HG02588 (cell line): ENCODE data around the gene IL1RL2.
A peak's percentile ranks its signal among the peaks of the same experiment; 100 is the strongest.

Source experiments
- ATAC-seq: cut with Tn5 transposase; IDR thresholded peaks from one replicate; pipeline ENCODE4 v1.9.1; 2021; ENCODE audit warnings: mild to moderate bottlenecking, moderate library complexity; ENCODE audit not compliant: unreplicated experiment

The IL1RL2 gene

DNA sequence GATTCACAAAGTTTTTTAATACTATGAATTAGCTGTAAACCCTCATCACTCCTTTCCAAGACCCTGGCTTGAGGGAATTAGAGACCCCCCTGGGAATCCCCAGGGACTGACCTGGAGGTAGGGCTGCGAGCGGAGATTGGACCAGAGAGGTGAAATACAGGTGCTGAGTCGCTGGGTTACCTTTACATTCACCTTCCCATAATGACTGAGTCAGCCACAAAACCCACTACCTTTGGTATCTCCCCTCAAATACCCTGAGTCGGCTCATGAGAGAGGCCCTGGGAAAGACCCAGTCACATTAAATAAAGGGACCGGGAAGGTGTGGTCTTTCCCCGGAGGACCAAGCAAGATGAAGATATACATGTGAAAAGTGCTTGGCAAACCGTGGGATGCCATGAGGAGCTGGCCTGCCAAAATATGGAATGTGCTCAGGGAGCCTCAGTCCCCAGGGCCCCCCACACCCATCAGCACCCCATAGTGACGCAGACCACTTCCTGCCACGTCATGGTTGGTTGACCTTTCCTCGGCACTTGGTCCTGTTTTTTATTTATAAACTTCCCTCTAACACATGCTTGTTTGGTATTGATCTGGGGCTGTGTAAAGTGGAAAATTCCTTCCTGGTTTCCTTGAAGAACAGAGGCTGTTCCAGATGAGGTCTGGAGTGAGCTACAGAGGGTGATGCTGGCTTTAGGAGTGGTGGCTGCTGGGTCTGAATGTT is 51.4 kb downstream of the IL1RL2 start:
- no peak for ATAC-seq

DNA sequence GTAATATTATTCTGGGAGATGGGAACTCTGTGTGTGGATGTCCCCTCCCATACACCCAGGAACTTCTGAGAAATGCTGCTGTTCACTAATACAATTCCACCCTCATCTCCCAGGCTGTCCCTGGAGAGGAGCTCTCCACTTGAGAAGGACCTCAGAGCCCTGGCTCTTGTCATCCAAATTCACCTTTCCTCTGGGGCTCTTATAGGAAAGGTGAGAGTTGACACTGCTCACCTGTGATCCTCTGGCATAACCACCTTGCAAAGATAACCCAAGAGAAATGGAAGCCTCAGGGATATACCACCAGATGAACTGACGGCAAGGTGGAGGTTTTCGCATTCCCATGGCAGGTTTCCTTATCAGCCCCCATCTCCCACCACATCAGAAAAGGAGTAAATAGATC is 52.0 kb downstream of the IL1RL2 start:
- ATAC-seq, result no peak

DNA sequence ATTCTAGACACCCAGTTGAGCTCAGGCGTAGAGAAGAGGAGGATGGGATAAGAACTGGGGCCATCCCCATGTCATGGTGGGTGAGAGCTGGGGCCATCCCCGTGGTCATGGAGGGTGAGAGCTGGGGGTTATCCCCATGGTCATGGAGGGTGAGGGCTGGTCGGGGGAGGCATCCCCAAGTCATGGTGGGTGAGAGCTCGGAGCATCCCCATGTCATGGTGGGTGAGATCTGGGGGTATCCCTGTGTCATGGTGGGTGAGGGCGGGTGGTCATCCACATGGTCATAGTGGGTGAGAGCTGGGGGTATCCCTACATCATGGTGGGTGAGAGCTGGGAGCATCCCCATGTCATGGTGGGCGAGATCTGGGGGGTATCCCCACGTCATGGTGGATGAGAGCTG is 52.5 kb downstream of the IL1RL2 start:
- ATAC-seq, result no peak

DNA sequence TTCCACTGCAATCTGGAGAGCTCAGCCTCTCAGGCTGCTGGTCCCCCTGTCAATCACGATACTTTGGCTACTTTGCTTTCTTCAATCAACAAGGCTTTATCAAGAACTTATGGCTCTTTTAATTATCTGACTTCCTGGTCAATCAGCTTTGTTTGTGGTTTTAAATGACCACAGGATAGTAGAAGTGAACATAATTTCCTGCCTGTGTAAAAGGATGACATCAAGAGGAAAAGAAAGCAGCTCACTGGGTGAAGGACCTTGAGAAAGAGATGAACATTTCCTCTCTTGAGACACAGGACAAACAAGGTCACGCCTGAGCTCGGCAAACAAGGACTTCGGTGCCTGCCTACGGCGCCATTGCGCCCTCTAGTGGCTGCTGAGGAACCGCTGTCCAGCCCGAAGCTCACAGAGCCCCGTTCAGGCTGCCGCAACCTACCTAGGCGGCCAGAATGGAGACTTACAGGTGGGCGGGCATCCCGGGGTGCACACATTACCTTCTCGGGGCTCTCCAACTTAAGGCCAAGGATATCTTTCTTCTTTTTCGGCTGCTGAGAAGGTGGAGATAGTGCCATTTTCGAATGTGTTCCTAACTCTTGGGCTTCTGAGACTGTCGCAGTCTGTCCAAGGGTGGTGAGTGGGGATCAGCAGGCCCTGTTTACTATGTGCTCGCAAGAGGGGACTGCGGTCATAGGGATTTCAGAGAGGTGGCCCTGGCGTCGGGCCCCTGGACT is 54.0 kb downstream of the IL1RL2 start:
- peak; percentile 91 for ATAC-seq

DNA sequence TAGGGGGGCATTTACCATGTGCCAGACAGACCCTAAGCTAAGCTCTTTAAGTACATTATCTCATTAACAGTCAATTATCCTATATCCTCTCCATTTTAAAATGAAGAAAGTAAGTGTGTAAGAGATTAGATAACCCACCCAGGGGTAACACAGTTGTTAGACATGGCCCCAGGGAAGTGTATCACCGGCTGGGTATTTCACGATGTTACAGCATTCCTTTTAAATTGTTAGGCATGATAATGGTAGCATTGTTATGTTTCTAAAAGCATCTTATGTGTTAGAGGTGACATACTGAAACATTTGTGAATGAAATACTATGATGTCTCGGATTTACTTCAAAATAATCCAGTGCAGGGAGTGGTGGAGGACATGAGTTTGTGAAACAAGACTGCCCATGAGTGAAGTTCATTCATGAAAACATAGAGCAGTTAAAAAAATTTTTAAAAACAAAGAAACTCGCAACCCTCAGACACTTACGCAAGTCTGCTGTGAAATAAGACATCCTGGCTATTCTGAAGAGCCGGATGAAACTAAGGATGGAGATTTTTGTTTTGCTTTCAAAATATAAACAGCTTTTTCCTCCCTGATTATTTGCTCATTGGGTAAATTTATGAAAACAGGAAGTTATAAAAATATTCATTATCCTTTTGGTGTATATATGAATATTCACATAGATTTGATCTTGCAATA is 54.9 kb downstream of the IL1RL2 start:
- ATAC-seq, result no peak

DNA sequence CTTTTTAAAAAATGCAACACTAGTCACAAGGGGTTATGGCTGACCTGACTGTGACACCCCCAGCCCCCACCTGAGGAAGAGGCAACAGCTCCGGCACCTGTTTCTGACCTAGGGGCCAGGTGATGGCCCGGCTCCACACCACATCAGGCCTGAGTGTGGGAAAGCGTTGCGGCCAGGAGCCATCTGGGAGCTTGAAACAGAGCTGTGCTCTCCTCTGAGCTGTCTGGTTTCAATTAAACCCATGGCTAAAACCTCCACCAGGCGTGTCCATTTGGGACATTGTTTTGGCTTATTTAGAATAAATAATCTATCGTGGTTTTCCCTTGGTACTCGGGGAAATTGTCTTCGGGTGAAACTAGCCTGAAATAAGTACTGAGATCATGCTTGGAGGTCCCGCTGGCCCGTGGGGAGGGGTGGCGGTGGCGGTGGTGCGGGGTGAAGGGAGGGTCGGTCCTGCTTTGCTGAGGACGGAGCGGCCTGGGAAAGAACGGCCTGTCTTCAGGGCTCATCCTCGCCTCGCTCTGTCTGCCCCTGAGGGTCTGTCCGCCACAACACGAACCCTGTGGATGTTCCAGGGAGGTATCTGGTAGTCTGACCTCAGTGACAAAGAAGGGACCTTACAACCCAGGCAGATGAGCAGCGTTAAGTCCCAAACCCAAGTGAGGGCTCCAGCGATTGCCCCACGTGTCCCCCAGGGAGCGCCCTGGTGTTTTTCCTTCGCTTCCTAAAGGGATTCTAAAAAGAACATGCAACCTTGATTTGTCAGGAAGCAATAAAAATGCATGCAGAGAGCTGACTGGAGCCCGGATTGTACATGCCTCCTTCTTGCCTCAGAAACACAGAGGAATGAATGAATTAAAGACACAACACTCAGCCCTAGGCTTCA is 58.7 kb downstream of the IL1RL2 start:
- no peak for ATAC-seq

DNA sequence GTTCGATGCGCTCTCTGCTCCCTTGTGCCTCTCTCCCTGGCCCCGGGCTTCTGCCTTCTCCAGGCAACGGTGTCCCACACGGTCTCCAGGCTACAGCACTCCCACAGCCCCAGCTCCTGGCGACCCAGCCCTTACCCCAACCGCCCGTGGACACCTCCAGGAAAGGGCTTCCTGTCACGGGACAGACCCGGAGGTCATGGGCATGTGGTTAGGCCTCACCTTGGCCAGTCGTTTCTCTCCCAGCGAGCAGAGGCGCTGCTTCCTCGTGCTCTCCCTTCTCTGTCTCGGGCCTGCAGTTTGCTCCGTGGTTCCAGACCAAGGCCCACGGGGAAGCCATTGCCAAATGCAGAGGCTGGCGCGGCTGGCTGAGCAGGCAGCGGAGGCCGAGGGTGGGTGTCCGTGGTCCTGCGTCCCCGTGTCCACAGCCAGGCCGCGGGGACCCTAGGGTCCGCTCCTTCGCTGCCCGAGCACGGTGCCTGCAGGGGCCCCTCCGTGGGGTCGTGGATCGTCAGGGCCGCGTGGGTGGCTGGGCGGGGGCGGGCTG is 63.5 kb downstream of the IL1RL2 start:
- ATAC-seq, result no peak

DNA sequence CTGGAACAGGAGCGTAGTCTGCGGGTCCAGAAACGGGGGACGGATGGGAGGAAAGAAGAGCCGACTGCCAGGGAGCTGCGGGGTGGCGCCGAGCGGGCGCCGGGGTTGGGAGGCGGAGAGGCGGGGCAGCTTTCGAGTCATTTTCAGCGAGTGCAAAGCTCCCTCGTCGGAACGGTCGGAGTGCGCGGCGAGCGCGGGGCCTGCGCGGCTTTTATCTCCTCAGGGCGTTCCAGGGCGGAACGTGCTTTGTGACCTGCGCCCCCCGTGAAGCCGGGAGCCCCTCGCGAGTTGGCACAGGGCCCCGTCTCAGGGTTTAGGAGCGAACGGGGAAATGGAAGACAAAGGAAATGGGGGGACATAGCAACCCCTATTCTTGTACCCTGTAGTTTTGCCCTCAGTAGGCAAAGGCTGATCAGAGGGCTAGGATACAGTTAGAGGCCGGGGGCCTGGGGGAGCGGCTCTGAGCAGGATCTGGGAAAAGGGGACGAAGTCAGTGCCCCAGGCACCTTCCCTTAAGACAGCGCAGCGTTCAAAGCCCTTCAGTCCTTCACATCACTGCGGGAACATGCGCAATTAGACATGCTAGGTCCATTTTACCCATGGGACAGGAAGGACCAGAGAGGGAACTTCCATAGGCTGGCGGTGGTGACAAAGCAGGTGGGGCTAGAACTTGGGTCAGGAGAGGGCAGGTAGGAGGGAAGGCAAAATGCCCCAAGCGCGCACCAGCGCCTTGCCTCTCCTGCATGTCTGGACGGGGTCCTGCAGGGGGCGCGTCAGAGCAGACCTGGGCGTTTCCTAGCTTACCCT is 64.4 kb downstream of the IL1RL2 start:
- ATAC-seq, result peak; percentile 42

DNA sequence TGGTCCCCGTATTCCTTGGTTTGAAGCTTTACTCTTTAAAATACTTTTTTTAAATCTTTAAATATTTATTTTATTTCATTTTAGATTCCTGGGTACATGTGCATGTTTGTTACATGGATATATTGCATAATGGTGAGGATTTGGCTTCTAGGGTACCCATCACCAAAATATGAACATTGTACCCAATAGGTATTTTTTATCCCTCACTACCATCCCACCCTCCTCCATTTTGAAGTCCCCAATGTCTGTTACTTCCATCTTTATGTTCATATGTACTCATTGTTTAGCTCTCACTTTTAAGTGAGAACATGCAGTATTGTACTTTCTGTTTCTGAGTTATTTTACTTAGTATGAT is 65.0 kb downstream of the IL1RL2 start:
- no peak for ATAC-seq

DNA sequence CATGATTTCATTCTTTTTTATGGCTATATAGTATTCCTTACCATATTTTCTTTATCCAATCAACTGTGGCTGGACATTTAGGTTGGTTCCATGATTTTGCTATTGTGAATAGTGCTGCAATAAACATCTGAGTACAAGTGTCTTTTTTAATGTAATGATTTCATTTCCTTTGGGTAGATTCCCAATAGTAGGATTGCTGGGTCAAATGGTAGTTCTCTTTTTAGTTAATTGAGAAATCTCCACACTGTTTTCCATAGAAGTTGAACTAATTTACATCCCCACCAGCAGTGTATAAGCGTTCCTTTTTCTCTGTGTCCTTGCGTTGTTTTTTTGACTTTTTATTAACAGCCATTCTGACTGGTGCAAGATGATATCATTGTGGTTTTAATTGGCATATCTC is 65.4 kb downstream of the IL1RL2 start:
- no peak for ATAC-seq

DNA sequence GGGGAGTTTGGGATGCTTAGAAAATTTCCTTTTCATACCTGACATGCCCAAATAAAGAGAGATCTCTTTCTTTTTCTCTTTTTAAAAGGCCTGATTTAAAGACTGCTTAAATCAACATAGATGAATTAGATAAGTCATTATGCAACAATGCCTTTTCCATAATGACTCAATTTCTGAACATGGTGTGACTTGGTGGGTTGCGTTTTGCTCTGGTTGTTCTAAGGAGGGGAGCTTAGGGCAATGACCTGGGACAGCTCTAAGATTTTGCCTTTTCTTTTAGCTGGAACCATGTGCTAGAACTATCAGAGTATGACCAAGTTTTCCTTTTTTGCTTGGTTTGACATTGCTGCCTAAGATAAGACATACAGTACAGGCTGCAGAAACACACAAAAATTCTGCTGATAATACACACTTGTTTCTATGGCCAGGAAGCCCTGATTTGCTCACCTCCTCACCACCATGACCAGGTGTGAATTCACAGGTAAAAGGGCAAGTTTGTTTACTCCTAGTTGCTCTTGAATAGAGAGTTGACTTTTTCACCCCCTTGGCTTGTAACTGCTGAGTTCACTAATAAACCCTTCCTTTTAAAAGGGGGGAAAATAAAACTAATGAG is 66.4 kb downstream of the IL1RL2 start:
- ATAC-seq, result no peak

DNA sequence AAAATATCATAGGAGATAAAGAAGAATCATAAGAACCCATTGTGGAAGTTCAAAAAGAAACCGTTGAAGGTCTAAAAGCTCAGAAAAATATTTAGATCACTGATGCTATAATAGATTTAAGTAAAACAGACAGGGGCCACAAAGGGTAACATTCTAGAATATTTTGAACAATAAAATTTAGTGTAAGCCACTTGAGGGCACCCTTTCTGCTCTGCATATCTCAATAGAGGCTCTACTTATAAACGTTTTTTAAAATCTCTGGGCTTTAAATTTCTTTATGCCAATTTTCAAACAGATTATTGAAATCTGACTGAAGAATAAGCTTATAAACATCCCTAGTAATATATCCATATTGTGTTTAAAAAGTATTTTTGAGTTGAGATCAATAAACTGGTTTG is 66.9 kb downstream of the IL1RL2 start:
- no peak for ATAC-seq

DNA sequence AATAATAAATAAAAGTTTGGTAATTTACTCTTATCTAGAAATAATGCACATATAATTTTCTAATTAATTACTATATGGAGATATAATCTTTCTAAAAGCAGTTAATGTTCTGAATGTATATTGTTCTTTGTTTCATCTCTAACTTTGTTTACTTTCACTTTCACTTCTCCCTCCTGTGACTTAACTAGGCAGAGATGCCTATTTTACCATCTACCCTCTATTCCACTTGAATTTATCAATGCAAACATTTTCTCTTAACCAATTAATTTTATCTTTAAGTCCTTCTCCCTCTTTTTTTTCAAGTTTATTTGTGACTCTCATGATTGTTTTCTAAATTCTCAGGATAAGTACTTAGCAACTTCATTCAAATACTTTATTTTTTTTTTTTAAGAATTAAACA is 69.5 kb downstream of the IL1RL2 start:
- no peak for ATAC-seq

DNA sequence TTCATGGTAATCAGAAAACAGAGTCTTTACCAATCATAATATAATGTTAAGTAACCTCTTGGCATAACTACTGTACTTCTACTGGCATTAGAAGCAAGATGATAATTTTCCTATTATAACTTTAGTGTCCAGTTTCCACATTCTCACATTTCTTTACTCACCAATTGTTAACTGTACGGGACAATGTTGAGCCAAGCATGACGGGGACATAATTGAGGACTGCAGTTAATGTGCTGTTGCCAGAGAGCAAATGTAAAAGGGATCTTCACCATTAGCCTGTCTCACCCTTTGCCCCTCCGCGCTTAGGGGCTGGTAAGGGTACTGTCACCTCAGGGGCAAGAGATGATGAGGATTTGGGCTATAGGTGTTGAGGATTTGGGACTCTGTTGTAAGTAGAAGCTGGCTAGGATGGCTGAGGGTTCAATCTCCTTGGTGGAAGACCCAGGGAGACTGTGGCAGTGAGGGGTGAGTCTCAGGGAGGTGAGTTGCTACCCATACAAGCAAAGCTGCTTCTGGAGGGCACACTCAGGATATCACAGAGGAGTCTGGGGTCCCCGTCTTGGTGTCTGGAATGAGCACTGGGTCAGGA is 70.1 kb downstream of the IL1RL2 start:
- no peak for ATAC-seq

DNA sequence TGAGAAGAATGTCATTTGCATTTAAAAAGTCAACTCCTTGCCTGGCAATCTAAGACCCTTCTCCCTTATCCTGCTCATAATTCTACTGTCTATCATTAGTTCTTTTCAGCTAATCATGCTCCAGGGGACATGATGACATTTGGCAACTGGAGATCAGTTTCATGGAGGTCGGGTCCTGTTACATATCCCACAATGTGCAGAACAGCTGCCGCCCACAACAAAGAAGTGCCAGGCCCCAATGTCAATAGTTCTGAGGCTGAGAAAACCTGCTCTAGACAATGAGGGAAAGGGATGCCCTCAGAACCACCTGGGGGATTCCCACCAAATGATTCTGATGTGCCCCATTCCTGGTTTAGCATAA is 71.2 kb downstream of the IL1RL2 start:
- no peak for ATAC-seq

DNA sequence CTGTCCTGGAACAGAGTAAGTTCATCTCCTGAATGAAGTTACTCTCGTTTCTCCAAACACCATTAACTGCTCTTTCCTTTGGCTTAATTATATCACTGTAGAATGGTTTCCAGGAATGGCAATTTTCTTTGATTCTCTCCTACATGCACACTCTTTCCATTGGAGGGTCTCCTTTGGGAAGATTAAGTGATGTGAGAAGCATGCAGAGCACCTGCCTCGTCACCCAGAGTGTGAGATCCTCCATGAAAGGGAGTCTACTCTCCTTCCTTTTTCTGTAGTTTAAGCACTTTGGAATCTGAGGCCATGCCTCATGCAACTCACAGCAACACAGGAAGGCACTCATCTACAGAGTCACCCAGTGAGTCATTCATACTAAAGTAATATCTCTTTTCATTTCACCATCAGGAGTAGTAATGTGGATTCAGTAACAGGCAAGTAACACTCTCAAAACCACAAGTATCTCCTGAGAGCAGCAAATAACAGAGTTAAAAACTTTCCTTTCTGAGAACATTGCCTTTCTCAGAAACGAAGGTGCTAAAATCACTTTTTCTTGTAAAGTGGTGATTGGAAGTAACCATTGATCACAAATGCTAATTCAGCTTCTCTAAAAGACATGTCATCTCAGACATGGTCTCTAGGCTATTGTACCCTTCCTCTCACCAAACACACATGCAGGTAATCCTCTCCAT is 71.7 kb downstream of the IL1RL2 start:
- no peak for ATAC-seq

DNA sequence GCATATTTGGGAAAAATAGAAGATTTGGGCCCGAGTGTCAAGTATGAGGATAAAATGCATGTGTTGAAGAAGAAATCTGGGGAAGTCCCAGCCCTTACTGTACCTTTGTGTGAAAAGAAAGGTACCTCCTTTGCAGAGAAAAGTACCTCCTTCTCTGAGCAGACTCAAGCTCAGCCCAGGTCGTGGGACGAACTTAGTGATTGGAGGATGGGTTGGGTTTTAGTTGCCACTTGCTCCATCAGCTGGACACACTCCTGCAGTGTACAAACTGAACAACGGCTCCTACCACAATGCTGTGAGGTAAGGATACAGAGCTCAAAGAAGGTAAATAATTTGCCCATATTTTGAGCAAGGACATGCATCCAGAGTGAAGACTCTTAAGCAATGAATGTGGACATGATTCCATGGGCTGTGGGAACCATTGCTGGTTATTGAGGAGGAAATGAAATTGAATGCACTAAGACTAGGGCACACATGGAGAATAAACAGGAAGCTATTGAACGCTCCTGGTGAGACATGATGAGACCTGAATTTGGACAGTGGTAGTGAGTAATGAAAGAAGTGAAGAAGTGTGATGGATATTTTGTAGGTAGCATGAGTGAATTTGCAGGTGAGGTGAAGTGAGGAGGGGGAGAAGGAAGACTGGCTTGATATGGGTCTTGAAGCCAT is 74.8 kb downstream of the IL1RL2 start:
- ATAC-seq, result no peak
